Fibroblast of skin of left quadriceps (primary cell): Measurements from ENCODE around the gene NAMPT.
"Not testable (repeated sequence)": the region's sequence is repeated elsewhere in the genome, so short reads cannot be mapped to it uniquely, and the experiment has no call there.

Experiments used
- DNase-seq, 2 experiments: peaks; one replicate each; pipeline ENCODE4 v3.0.0-alpha.2; 2013; ENCODE audit warnings: low read depth in 2 of 2

Gene NAMPT

GRCh38 chr7:106304568-106304967 lies 19.8 kb upstream of the NAMPT start:
- DNase-seq, result no peak

- not testable (repeated sequence) for DNase-seq
Measured at GRCh38 chr7:106298631-106299030, 13.8 kb upstream of the NAMPT start.

GRCh38 chr7:106298155-106298554 lies 13.4 kb upstream of the NAMPT start:
- not testable (repeated sequence) for DNase-seq

GRCh38 chr7:106294334-106294733 lies 9.6 kb upstream of the NAMPT start:
- no peak for DNase-seq

GRCh38 chr7:106291247-106291646 lies 6.5 kb upstream of the NAMPT start:
- DNase-seq, result no peak

GRCh38 chr7:106290319-106290718 lies 5.5 kb upstream of the NAMPT start:
- DNase-seq, result no peak

- DNase-seq, result no peak
Measured at GRCh38 chr7:106289848-106290247, 5.1 kb upstream of the NAMPT start.

GRCh38 chr7:106288263-106288662 lies 3.5 kb upstream of the NAMPT start:
- no peak for DNase-seq

GRCh38 chr7:106287786-106288185 lies 3.0 kb upstream of the NAMPT start:
- no peak for DNase-seq

- no peak for DNase-seq
Measured at GRCh38 chr7:106285855-106286492, 1.2 kb upstream of the NAMPT start.

GRCh38 chr7:106285051-106285854 lies 470 bp upstream of the NAMPT start:
- DNase-seq, result peak; percentile 95

GRCh38 chr7:106283831-106284713 lies 711 bp downstream of the NAMPT start:
- DNase-seq, result no peak

- DNase-seq, result no peak
Measured at GRCh38 chr7:106283501-106283830, 1.3 kb downstream of the NAMPT start.

GRCh38 chr7:106282852-106283251 lies 1.9 kb downstream of the NAMPT start:
- no peak for DNase-seq

GRCh38 chr7:106282390-106282789 lies 2.4 kb downstream of the NAMPT start:
- no peak for DNase-seq

- no peak for DNase-seq
Measured at GRCh38 chr7:106281585-106282318, 3.0 kb downstream of the NAMPT start.

- DNase-seq, result no peak
Measured at GRCh38 chr7:106281127-106281526, 3.7 kb downstream of the NAMPT start.

- DNase-seq, result no peak
Measured at GRCh38 chr7:106279425-106280197, 5.2 kb downstream of the NAMPT start.

GRCh38 chr7:106278695-106279094 lies 6.1 kb downstream of the NAMPT start:
- no peak for DNase-seq

GRCh38 chr7:106277976-106278375 lies 6.8 kb downstream of the NAMPT start:
- DNase-seq, result no peak

GRCh38 chr7:106276513-106276912 lies 8.3 kb downstream of the NAMPT start:
- DNase-seq, result no peak
